Cortex of kidney (tissue), 1 donor: ENCODE results near the gene ADAMTS13.

Source experiments
- DNase-seq: peaks from one replicate; lab custom pipeline; 2025; lab: John Stamatoyannopoulos, UW

ADAMTS13 gene

GRCh38 chr9:133472277-133472645, 50.1 kb downstream of the ADAMTS13 start:
- DNase-seq = no peak

- no peak for DNase-seq
These were observed 50.7 kb downstream of the ADAMTS13 start for GRCh38 chr9:133472753-133473378.

- DNase-seq = no peak
These were observed 51.6 kb downstream of the ADAMTS13 start for GRCh38 chr9:133473743-133474142.

GRCh38 chr9:133474215-133474614, 52.0 kb downstream of the ADAMTS13 start:
- DNase-seq = no peak

- DNase-seq = no peak
These were observed 52.7 kb downstream of the ADAMTS13 start for GRCh38 chr9:133474853-133475252.

- DNase-seq = no peak
These were observed 53.3 kb downstream of the ADAMTS13 start for GRCh38 chr9:133475292-133476012.

- DNase-seq = no peak
These were observed 54.1 kb downstream of the ADAMTS13 start for GRCh38 chr9:133476036-133476931.

GRCh38 chr9:133476941-133477340, 54.8 kb downstream of the ADAMTS13 start:
- no peak for DNase-seq

GRCh38 chr9:133477461-133477860, 55.3 kb downstream of the ADAMTS13 start:
- DNase-seq = no peak

GRCh38 chr9:133477992-133478850, 56.1 kb downstream of the ADAMTS13 start:
- DNase-seq = no peak

GRCh38 chr9:133478851-133479711, 56.9 kb downstream of the ADAMTS13 start, which contains the start of gene SLC2A6:
Gene SLC2A6, minus strand, starts transcription at chr9:133479099. Its CDS starts 40 bp downstream, at chr9:133479059.
- no peak for DNase-seq

GRCh38 chr9:133483611-133484010, 61.4 kb downstream of the ADAMTS13 start:
- DNase-seq = no peak

GRCh38 chr9:133484671-133485437, 62.7 kb downstream of the ADAMTS13 start:
- no peak for DNase-seq

- DNase-seq = no peak
These were observed 63.5 kb downstream of the ADAMTS13 start for GRCh38 chr9:133485531-133486260.

GRCh38 chr9:133487331-133487725, 65.2 kb downstream of the ADAMTS13 start:
- no peak for DNase-seq

GRCh38 chr9:133488686-133489252, 66.6 kb downstream of the ADAMTS13 start:
- no peak for DNase-seq

- DNase-seq = no peak
These were observed 67.4 kb downstream of the ADAMTS13 start for GRCh38 chr9:133489253-133490190.

GRCh38 chr9:133490201-133490681, 68.1 kb downstream of the ADAMTS13 start:
- DNase-seq = no peak
